Measurements from ENCODE around the gene SF3B5. TPM values are rescaled to one million over a fixed set of nuclear protein-coding genes. Genes with fewer than 3 reads are reported as not detected.
"Not testable (repeated sequence)": the region's sequence is repeated elsewhere in the genome, so short reads cannot be mapped to it uniquely, and the experiment has no call there.

The SF3B5 gene
- polyA plus RNA-seq = 378 TPM

GRCh38 chr6:144095134-144096002 lies at the start of gene SF3B5:
Gene SF3B5 (minus strand): TSS chr6:144095573. CDS start chr6:144095497, 76 bp downstream.
- Mint-ChIP-seq H3K4me3 (peak within 1 kb of the TSS; percentile 87 to 100 (median 94)), H3K36me3 (no peaks in the 10 kb centered on the region), H3K27ac (peak within 1 kb of the TSS; percentile 87 to 100 (median 97)), H3K4me1 (peaks cover 10 to 21% (median 14%) of the 10 kb centered on the region in 3 donors), H3K9me3 (no peaks in the 10 kb centered on the region), H3K27me3 (no peaks in the 10 kb centered on the region)

GRCh38 chr6:144144996-144145395 lies 49.6 kb upstream of the SF3B5 start:
- Mint-ChIP-seq H3K27ac (no peak overlapping the region), H3K27me3 (peaks cover 2% of the 10 kb centered on the region), H3K36me3 (peaks cover 2% of the 10 kb centered on the region), H3K4me1 (peaks cover 19 to 23% (median 23%) of the 10 kb centered on the region in 3 donors), H3K9me3 (peaks cover 0 to 1% (median 0%) of the 10 kb centered on the region in 3 donors), H3K4me3 (peak overlapping the region in 1 of 4 donors; percentile 10)

- Mint-ChIP-seq H3K4me3 (no peak overlapping the region), H3K27ac (no peak overlapping the region), H3K9me3 (peaks cover 0 to 1% (median 0%) of the 10 kb centered on the region in 3 donors), H3K27me3 (peaks cover 2% of the 10 kb centered on the region), H3K36me3 (peaks cover 2% of the 10 kb centered on the region), H3K4me1 (peaks cover 17 to 23% (median 21%) of the 10 kb centered on the region in 3 donors)
These were observed 48.5 kb upstream of the SF3B5 start for GRCh38 chr6:144143878-144144277.

GRCh38 chr6:144143106-144143505 lies 47.7 kb upstream of the SF3B5 start:
- peaks cover 16 to 20% (median 18%) of the 10 kb centered on the region in 3 donors for H3K4me1 Mint-ChIP-seq
- H3K36me3 Mint-ChIP-seq = peaks cover 2% of the 10 kb centered on the region
- H3K27ac Mint-ChIP-seq = no peak overlapping the region
- peaks cover 2% of the 10 kb centered on the region for H3K27me3 Mint-ChIP-seq
- peaks cover 0 to 1% (median 0%) of the 10 kb centered on the region in 3 donors for H3K9me3 Mint-ChIP-seq
- H3K4me3 Mint-ChIP-seq = no peak overlapping the region

GRCh38 chr6:144141470-144141869 lies 46.1 kb upstream of the SF3B5 start:
- no peak overlapping the region for H3K27ac Mint-ChIP-seq
- H3K4me3 Mint-ChIP-seq = peak overlapping the region in 2 of 4 donors; percentile 66 to 80
- peaks cover 7 to 9% (median 8%) of the 10 kb centered on the region in 3 donors for H3K4me1 Mint-ChIP-seq
- peaks cover 2% of the 10 kb centered on the region for H3K36me3 Mint-ChIP-seq
- H3K27me3 Mint-ChIP-seq = peaks cover 2% of the 10 kb centered on the region
- H3K9me3 Mint-ChIP-seq = peaks cover 0 to 1% (median 0%) of the 10 kb centered on the region in 3 donors

GRCh38 chr6:144140867-144141266 lies 45.5 kb upstream of the SF3B5 start:
- Mint-ChIP-seq H3K4me3 (peak overlapping the region in 2 of 4 donors; percentile 1 to 80), H3K4me1 (peaks cover 7 to 9% (median 8%) of the 10 kb centered on the region in 3 donors), H3K36me3 (peaks cover 3% of the 10 kb centered on the region), H3K27ac (peak overlapping the region in 1 of 3 donors; percentile 71), H3K9me3 (peaks cover 0 to 1% (median 0%) of the 10 kb centered on the region in 3 donors), H3K27me3 (peaks cover 2% of the 10 kb centered on the region)

GRCh38 chr6:144139817-144140216 lies 44.4 kb upstream of the SF3B5 start:
- H3K36me3 Mint-ChIP-seq = peaks cover 3% of the 10 kb centered on the region
- peak overlapping the region in 1 of 4 donors; percentile 41 for H3K4me3 Mint-ChIP-seq
- H3K9me3 Mint-ChIP-seq = peaks cover 0 to 1% (median 0%) of the 10 kb centered on the region in 3 donors
- peaks cover 2% of the 10 kb centered on the region for H3K27me3 Mint-ChIP-seq
- peaks cover 7 to 9% (median 7%) of the 10 kb centered on the region in 3 donors for H3K4me1 Mint-ChIP-seq
- H3K27ac Mint-ChIP-seq = no peak overlapping the region

- Mint-ChIP-seq H3K4me1 (peaks cover 7 to 9% (median 7%) of the 10 kb centered on the region in 3 donors), H3K27me3 (peaks cover 2% of the 10 kb centered on the region), H3K4me3 (no peak overlapping the region), H3K27ac (no peak overlapping the region), H3K9me3 (peaks cover 0 to 3% (median 0%) of the 10 kb centered on the region in 3 donors), H3K36me3 (peaks cover 3% of the 10 kb centered on the region)
These were observed 43.2 kb upstream of the SF3B5 start for GRCh38 chr6:144138542-144138941.

GRCh38 chr6:144134737-144135136 lies 39.4 kb upstream of the SF3B5 start:
- Mint-ChIP-seq H3K27ac (no peak overlapping the region), H3K4me1 (peaks cover 3 to 11% (median 4%) of the 10 kb centered on the region in 3 donors), H3K27me3 (peaks cover 4% of the 10 kb centered on the region), H3K36me3 (peaks cover 3% of the 10 kb centered on the region), H3K9me3 (peaks cover 0 to 2% (median 0%) of the 10 kb centered on the region in 3 donors), H3K4me3 (no peak overlapping the region)

- H3K27me3 Mint-ChIP-seq = peaks cover 4% of the 10 kb centered on the region
- H3K9me3 Mint-ChIP-seq = peaks cover 0 to 2% (median 0%) of the 10 kb centered on the region in 3 donors
- peaks cover 3% of the 10 kb centered on the region for H3K36me3 Mint-ChIP-seq
- no peak overlapping the region for H3K27ac Mint-ChIP-seq
- H3K4me1 Mint-ChIP-seq = peaks cover 3 to 11% (median 6%) of the 10 kb centered on the region in 3 donors
- H3K4me3 Mint-ChIP-seq = no peak overlapping the region
These were observed 38.8 kb upstream of the SF3B5 start for GRCh38 chr6:144134176-144134575.

GRCh38 chr6:144133225-144133821 lies 38.0 kb upstream of the SF3B5 start:
- Mint-ChIP-seq H3K27ac (no peak overlapping the region), H3K4me3 (no peak overlapping the region)

GRCh38 chr6:144132167-144132690 lies 36.9 kb upstream of the SF3B5 start:
- H3K27ac Mint-ChIP-seq, H3K9me3 Mint-ChIP-seq: not testable (repeated sequence)

More at GRCh38 chr6:144133225-144133821, 38.0 kb upstream of the SF3B5 start:
- Mint-ChIP-seq H3K9me3 (peaks cover 0 to 2% (median 0%) of the 10 kb centered on the region in 3 donors), H3K27me3 (peaks cover 4% of the 10 kb centered on the region), H3K4me1 (peaks cover 3 to 11% (median 7%) of the 10 kb centered on the region in 3 donors), H3K36me3 (peaks cover 3% of the 10 kb centered on the region)

GRCh38 chr6:144131248-144131709 lies 35.9 kb upstream of the SF3B5 start:
- H3K9me3 Mint-ChIP-seq = peaks cover 0 to 2% (median 0%) of the 10 kb centered on the region in 3 donors
- H3K4me1 Mint-ChIP-seq = peaks cover 3 to 11% (median 7%) of the 10 kb centered on the region in 3 donors
- H3K27ac Mint-ChIP-seq = no peak overlapping the region
- H3K4me3 Mint-ChIP-seq = no peak overlapping the region
- peaks cover 3% of the 10 kb centered on the region for H3K36me3 Mint-ChIP-seq
- peaks cover 8% of the 10 kb centered on the region for H3K27me3 Mint-ChIP-seq

More at GRCh38 chr6:144132167-144132690, 36.9 kb upstream of the SF3B5 start:
- not testable (repeated sequence) for H3K36me3 Mint-ChIP-seq, H3K4me3 Mint-ChIP-seq, H3K27me3 Mint-ChIP-seq
- peaks cover 3 to 11% (median 7%) of the 10 kb centered on the region in 3 donors for H3K4me1 Mint-ChIP-seq

- Mint-ChIP-seq H3K27ac (no peak overlapping the region), H3K9me3 (peaks cover 0 to 2% (median 0%) of the 10 kb centered on the region in 3 donors), H3K4me1 (peaks cover 5 to 13% (median 9%) of the 10 kb centered on the region in 3 donors), H3K27me3 (peaks cover 8% of the 10 kb centered on the region), H3K4me3 (no peak overlapping the region), H3K36me3 (peaks cover 1% of the 10 kb centered on the region)
These were observed 34.1 kb upstream of the SF3B5 start for GRCh38 chr6:144129469-144129868.

Measured in IgD-negative memory B cell (primary cell).